ENCODE results near the gene PDP2. TPM values are rescaled to one million over a fixed set of nuclear protein-coding genes. Genes with fewer than 3 reads are reported as not detected.

Gene PDP2
- total RNA-seq, 1 experiment from 2014 or later = 23.1 TPM

DNA sequence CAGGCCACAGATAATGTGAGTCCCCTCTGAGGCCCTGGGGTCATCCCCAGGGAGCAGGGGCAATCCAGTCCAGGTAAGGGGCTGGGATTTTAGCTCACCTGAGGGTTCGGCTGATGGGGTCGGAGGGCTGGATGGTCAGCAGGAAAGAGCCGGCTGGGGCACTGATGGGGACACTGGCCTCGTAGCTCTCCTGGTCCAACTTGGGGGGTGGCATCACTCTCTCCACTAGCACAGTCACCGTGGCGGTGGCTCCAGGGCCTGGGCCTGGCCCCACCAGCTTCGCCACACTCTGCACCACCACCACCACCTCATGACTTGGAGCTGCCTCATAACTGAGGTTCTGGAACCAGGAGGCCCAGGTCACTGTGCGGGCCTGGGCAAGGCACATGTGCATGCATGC, 31.5 kb downstream of the PDP2 start:
- H3K4me3 Mint-ChIP-seq = no peak overlapping the region
- H4K5ac ChIP-seq (ENCODE audit: insufficient read length, low read depth, low read length) = no peak overlapping the region
- H3K27me3 ChIP-seq (ENCODE audit: insufficient read depth, low read length) = no peaks in the 10 kb centered on the region
- WGBS (ENCODE audit: extremely low coverage, insufficient read length, low lambda C conversion rate) = no CpG with 5 or more reads among the region's 8 CpGs
- no peak overlapping the region for H2AFZ ChIP-seq (ENCODE audit: low read length)
- no peaks in the 10 kb centered on the region for H4K20me1 ChIP-seq (ENCODE audit: control insufficient read depth, insufficient read depth, insufficient read length)
- no peak overlapping the region for H3K9ac ChIP-seq (ENCODE audit: extremely low read depth, insufficient read length, low read length)
- no peak for DNase-seq
- H3K79me1 ChIP-seq (ENCODE audit: insufficient read depth, low read depth, low read length, poor library complexity, severe bottlenecking) = no peaks in the 10 kb centered on the region
- H2BK120ac ChIP-seq (ENCODE audit: low read depth, low read length, poor library complexity, severe bottlenecking) = no peak overlapping the region
- H3K36me3 Mint-ChIP-seq (ENCODE audit: insufficient read depth in 1 of 3, low read depth in 3 of 3) = no peaks in the 10 kb centered on the region; a peak in 1 of 7 replicates
- H3K27me3 Mint-ChIP-seq (ENCODE audit: low read depth) = peaks cover 43% of the 10 kb centered on the region
- H2BK12ac ChIP-seq (ENCODE audit: insufficient read length, low read depth, low read length) = no peak overlapping the region
- no peak overlapping the region for H3K14ac ChIP-seq (ENCODE audit: insufficient read depth, low read length)
- H3K27ac Mint-ChIP-seq = no peak overlapping the region
- no peaks in the 10 kb centered on the region for H3K4me1 ChIP-seq (ENCODE audit: insufficient read depth, low read length)
- peaks cover 0 to 5% of the 10 kb centered on the region in 2 experiments; a peak in 2 of 4 replicates for H3K4me1 Mint-ChIP-seq
- no peaks in the 10 kb centered on the region for H3K9me3 ChIP-seq (ENCODE audit: control insufficient read depth, low read depth, low read length)
- H2BK15ac ChIP-seq (ENCODE audit: low read depth, low read length) = no peak overlapping the region
- no peak overlapping the region for H2AK5ac ChIP-seq (ENCODE audit: insufficient read length, low read length)
- no peaks in the 10 kb centered on the region for H3K9me3 Mint-ChIP-seq
- no peak overlapping the region for H4K91ac ChIP-seq (ENCODE audit: insufficient read length, low read depth, low read length)
- H3K4ac ChIP-seq (ENCODE audit: low read depth, low read length) = no peak overlapping the region
- no peak overlapping the region for H2BK20ac ChIP-seq (ENCODE audit: low read depth, low read length, poor library complexity, severe bottlenecking)
- H3K56ac ChIP-seq (ENCODE audit: insufficient read length, low read depth, low read length) = no peak overlapping the region
- no peak overlapping the region for H3K18ac ChIP-seq (ENCODE audit: insufficient read length, low read depth, low read length)
- TF ChIP-seq, protein P1, sequence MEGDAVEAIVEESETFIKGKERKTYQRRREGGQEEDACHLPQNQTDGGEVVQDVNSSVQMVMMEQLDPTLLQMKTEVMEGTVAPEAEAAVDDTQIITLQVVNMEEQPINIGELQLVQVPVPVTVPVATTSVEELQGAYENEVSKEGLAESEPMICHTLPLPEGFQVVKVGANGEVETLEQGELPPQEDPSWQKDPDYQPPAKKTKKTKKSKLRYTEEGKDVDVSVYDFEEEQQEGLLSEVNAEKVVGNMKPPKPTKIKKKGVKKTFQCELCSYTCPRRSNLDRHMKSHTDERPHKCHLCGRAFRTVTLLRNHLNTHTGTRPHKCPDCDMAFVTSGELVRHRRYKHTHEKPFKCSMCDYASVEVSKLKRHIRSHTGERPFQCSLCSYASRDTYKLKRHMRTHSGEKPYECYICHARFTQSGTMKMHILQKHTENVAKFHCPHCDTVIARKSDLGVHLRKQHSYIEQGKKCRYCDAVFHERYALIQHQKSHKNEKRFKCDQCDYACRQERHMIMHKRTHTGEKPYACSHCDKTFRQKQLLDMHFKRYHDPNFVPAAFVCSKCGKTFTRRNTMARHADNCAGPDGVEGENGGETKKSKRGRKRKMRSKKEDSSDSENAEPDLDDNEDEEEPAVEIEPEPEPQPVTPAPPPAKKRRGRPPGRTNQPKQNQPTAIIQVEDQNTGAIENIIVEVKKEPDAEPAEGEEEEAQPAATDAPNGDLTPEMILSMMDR (conservative IDR thresholded peaks at IDR 0.05) = no peak
- H3T11ph ChIP-seq (ENCODE audit: low read length) = no peak overlapping the region
- H4K8ac ChIP-seq (replicated peaks; ENCODE audit: insufficient read length, low read depth, low read length) = no peak overlapping the region
- no peaks in the 10 kb centered on the region for H3K79me2 ChIP-seq (ENCODE audit: insufficient read depth, low read length)
- H3K23me2 ChIP-seq (ENCODE audit: insufficient read length, low read depth, low read length, poor library complexity, severe bottlenecking) = no peaks in the 10 kb centered on the region
- no peak overlapping the region for H3K23ac ChIP-seq (ENCODE audit: insufficient read length, low read depth, low read length)
- no peak overlapping the region for H3K4me2 ChIP-seq (ENCODE audit: insufficient read depth, insufficient read length, low read length)
- H2BK5ac ChIP-seq (ENCODE audit: insufficient read length, low read length) = no peak overlapping the region
- H3K27ac ChIP-seq (ENCODE audit: insufficient read length, low read depth, low read length) = no peak overlapping the region
